Measurements from ENCODE around the gene RPS6KA4. TPM values are rescaled to one million over a fixed set of nuclear protein-coding genes. Genes with fewer than 3 reads are reported as not detected.

Gene RPS6KA4
- total and polyA plus RNA-seq, 2 of the 13 experiments (the other 11 are each of a cell fraction or from before 2014, with no cell fraction given): 8.9 to 14.2 TPM

DNA sequence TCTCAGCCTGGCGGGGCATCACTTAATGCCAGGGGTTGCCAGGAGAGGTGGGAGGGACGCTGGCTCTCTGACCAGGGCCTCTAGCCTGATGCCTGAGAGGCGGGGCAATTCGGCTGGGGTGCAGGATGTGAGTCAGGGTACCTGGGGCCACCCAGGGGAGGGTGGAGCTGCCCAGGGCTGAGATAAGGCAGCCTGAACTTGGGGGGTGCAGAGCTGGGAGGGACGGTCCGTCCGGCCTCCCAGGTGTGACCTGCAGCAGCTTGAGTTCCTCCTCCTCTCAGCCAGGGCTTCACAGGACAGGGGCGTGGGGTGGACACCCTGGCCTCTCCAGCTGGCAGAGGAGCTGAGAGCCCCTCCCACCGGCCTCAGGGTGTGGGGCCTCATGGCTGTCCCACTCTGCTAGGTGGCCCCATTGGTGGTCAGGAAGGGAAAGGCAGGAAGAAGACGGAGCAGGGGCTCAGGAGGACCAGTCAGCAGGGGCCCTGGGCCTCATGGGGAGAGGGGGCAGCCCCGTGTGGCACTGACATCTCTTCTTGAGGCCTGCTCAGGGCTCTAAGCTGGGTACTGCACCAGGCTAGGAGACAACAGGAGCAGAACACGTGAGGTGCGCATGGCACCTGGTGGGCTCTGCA is 942 bp upstream of the RPS6KA4 start (continued):
- 0 out of 2 replicates have a peak, but pooled peaks have one; percentile 7 for TF ChIP-seq SAP130 (CRISPR knock-in tag; IDR thresholded peaks at IDR 0.05; ENCODE audit: low read depth)
- TF ChIP-seq ZNF724P (CRISPR knock-in tag; IDR thresholded peaks at IDR 0.05; ENCODE audit: borderline replicate concordance): no peak
- TF ChIP-seq ZSCAN9 (CRISPR knock-in tag; IDR thresholded peaks at IDR 0.05; ENCODE audit: borderline replicate concordance): no peak
- TF ChIP-seq ZFP36L2 (CRISPR knock-in tag; IDR thresholded peaks at IDR 0.05): no peak
- TF ChIP-seq ZNF563 (CRISPR knock-in tag; IDR thresholded peaks at IDR 0.05): no peak
- TF ChIP-seq, protein P1, sequence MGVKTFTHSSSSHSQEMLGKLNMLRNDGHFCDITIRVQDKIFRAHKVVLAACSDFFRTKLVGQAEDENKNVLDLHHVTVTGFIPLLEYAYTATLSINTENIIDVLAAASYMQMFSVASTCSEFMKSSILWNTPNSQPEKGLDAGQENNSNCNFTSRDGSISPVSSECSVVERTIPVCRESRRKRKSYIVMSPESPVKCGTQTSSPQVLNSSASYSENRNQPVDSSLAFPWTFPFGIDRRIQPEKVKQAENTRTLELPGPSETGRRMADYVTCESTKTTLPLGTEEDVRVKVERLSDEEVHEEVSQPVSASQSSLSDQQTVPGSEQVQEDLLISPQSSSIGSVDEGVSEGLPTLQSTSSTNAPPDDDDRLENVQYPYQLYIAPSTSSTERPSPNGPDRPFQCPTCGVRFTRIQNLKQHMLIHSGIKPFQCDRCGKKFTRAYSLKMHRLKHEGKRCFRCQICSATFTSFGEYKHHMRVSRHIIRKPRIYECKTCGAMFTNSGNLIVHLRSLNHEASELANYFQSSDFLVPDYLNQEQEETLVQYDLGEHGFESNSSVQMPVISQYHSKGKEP (CRISPR knock-in tag; IDR thresholded peaks at IDR 0.05): no peak

DNA sequence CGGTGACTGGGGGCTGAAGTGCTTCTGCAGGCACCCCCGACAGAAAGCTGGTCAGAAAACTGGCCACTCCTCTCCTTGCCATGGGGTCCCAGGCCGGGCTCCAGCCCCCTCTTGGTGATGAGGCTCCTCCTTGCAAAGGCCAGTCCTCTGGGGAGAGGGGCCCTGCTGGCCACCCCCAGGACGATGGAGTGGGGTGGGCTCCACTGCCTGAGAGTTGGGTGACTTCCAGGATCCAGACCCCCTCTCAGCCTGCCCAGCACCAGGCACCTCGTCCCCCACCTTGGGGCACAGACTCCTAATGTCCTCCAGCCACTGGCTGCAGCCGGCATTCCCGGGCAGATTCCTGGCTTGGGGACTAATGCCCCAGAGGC is 441 bp upstream of the RPS6KA4 start:
- H3K27ac ChIP-seq (ENCODE audit: extremely low read length, insufficient read depth, low read length): peak overlapping the region; percentile 57
- no peaks in the 10 kb centered on the region for H3K79me2 ChIP-seq (ENCODE audit: insufficient read depth, low read length)
- peak; percentile 3 for ATAC-seq
- peaks cover 0 to 5% of the 10 kb centered on the region in 2 experiments; a peak in 3 of 5 replicates for H3K27me3 ChIP-seq (ENCODE audit: control insufficient read depth in 1 of 2, insufficient read depth in 2 of 2, low read length in 2 of 2)
- no peaks in the 10 kb centered on the region for H3K9me3 ChIP-seq (ENCODE audit: low read length)
- ChIA-PET CTCF (ENCODE audit: low intra/inter-chr PET ratio, low total read pairs) (no interaction called here), POLR2A (interaction anchor here (1.1 to 6.5 kb wide), 3 partner anchors 41 to 87 kb away, joined by 3 to 61 read pairs (median 3); partner anchors contain the start of genes PRDX5 and TRMT112)
- in situ Hi-C loops (cut with HindIII; ENCODE audit: extremely low pct_ligation_motif_present, low pct_unique_long_range_greater_than_20kb) (no loop called here), intact Hi-C loops (cut with micrococcal nuclease; ENCODE audit: unreplicated experiment) (loop anchor here (2.0 kb wide), 1 partner anchor 42 kb away; the partner anchor contains the start of gene TRMT112)
- peak overlapping the region; percentile 93 for H3K9ac ChIP-seq (ENCODE audit: insufficient read depth, low read depth, low read length)
- peak overlapping the region; percentile 30 for H2AFZ ChIP-seq (ENCODE audit: low read length)
- no peaks in the 10 kb centered on the region for H4K20me1 ChIP-seq (ENCODE audit: insufficient read depth, low read length)
- H3K4me2 ChIP-seq (ENCODE audit: low read depth, low read length): peak overlapping the region; percentile 99
- no TSS peak for BruUV-seq (replicated peaks)
- 0% methylated on average over 2 of the region's 7 CpGs for WGBS (ENCODE audit: low lambda C conversion rate)
- H3K36me3 ChIP-seq (replicated peaks in 1 of 2; ENCODE audit: control insufficient read depth in 1 of 2, insufficient read depth in 2 of 2, low read length in 2 of 2): peaks cover 5 to 18% of the 10 kb centered on the region in 2 experiments; a peak in 4 of 5 replicates
- no peak for DNase-seq (ENCODE audit: low spot score)
- no peak for FAIRE-seq
- H3K4me3 ChIP-seq (replicated peaks in 1 of 3; ENCODE audit: insufficient read depth in 1 of 3, low read depth in 2 of 3, low read length in 3 of 3): peak overlapping the region; percentile 80 to 96 (median 94)
- peaks cover 53% of the 10 kb centered on the region for H3K4me1 ChIP-seq (ENCODE audit: insufficient read depth, low read length)
- TF ChIP-seq RBM39 (IDR thresholded peaks at IDR 0.05; ENCODE audit: low read depth, low read length, poor library complexity, severe bottlenecking) (peak; percentile 9), RXRB (CRISPR knock-in tag; IDR thresholded peaks at IDR 0.05; ENCODE audit: borderline replicate concordance) (no peak), MYC (CRISPR knock-in tag; IDR thresholded peaks at IDR 0.05; ENCODE audit: borderline replicate concordance) (peak; percentile 48), JARID2 (CRISPR knock-in tag; IDR thresholded peaks at IDR 0.05; ENCODE audit: insufficient replicate concordance) (peak; percentile 17)
- TF ChIP-seq, protein P2, sequence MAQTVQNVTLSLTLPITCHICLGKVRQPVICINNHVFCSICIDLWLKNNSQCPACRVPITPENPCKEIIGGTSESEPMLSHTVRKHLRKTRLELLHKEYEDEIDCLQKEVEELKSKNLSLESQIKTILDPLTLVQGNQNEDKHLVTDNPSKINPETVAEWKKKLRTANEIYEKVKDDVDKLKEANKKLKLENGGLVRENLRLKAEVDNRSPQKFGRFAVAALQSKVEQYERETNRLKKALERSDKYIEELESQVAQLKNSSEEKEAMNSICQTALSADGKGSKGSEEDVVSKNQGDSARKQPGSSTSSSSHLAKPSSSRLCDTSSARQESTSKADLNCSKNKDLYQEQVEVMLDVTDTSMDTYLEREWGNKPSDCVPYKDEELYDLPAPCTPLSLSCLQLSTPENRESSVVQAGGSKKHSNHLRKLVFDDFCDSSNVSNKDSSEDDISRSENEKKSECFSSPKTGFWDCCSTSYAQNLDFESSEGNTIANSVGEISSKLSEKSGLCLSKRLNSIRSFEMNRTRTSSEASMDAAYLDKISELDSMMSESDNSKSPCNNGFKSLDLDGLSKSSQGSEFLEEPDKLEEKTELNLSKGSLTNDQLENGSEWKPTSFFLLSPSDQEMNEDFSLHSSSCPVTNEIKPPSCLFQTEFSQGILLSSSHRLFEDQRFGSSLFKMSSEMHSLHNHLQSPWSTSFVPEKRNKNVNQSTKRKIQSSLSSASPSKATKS (CRISPR knock-in tag; IDR thresholded peaks at IDR 0.05): no peak
- TF ChIP-seq, protein P3, sequence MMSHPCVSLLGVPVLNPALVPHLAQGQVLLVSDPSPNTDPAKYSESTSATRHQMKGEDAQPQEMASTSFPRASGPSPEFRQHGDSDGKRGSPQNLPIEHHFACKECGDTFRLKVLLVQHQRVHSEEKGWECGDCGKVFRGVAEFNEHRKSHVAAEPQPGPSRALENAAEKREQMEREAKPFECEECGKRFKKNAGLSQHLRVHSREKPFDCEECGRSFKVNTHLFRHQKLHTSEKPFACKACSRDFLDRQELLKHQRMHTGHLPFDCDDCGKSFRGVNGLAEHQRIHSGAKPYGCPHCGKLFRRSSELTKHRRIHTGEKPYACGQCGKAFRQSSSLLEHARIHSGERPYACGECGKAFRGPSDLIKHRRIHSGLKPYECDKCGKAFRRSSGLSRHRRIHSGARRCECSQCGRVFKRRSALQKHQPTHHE (CRISPR knock-in tag; IDR thresholded peaks at IDR 0.05; ENCODE audit: borderline replicate concordance): 0 out of 2 replicates have a peak, but pooled peaks have one; percentile 7
- TF ChIP-seq, protein P4, sequence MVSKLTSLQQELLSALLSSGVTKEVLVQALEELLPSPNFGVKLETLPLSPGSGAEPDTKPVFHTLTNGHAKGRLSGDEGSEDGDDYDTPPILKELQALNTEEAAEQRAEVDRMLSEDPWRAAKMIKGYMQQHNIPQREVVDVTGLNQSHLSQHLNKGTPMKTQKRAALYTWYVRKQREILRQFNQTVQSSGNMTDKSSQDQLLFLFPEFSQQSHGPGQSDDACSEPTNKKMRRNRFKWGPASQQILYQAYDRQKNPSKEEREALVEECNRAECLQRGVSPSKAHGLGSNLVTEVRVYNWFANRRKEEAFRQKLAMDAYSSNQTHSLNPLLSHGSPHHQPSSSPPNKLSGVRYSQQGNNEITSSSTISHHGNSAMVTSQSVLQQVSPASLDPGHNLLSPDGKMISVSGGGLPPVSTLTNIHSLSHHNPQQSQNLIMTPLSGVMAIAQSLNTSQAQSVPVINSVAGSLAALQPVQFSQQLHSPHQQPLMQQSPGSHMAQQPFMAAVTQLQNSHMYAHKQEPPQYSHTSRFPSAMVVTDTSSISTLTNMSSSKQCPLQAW (CRISPR knock-in tag; IDR thresholded peaks at IDR 0.05): peak; percentile 25; the same call in 1 of the 2 replicates
